ENCODE results near the gene TSPAN31.

DNA sequence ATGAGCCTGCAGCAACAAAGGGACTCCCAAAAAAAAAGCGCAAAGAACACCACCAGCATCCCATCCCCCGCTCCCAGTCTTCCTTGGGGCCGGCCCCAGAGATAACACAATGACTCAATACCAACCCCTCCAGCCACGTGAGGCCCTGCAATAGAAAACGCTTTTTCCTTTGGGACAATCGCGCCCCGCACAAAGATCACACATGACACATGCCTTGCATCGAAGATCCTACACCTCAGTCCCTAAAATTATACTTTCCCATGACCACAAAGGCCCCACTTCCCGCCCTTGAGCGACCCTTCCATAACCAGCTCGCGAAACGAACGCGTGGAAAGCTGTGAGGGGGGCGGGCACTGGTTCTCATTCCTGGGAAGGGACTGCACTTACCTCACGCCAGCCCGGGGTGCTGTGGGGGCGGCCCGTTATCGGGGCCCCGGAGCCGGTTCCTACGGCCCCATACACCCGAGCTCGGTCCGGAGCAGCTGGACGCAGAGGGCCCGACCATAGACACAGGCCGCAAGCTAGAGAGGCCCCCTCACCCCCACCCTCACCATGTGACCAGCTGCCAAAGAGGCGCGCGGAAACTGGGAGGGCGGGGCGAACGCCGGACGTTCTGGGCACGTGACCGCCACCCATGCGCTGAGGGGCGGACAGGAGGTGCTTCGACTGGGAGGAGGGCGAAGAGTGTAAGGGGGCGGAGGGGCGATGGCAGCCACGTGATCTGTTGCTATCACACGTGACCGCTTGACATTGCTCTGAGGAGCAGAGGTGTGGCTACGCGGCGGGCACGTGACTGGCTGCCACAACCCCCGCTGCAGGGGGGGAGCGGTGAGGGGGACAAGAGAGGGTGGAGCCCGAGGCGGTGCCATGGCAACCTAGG, 7.2 kb downstream of the TSPAN31 start, which contains the start of gene CDK4:
- TF ChIP-seq POLR2AphosphoS5 (IDR thresholded peaks at IDR 0.05) (peak; percentile 83), CTCF (IDR thresholded peaks at IDR 0.05) (no peak), POLR2A (IDR thresholded peaks at IDR 0.05) (peak; percentile 47 to 66), EP300 (IDR thresholded peaks at IDR 0.05) (no peak)

Data from gastroesophageal sphincter (tissue), 3 donors.